Activated naive CD4-positive, alpha-beta T cell treated with anti-CD3 and anti-CD28 coated beads, Interleukin-2, amount 50 U/mL, for 24 hours (primary cell): ENCODE results near the gene GPR17.

Experiments
- H3K27ac Mint-ChIP-seq: one replicate; pipeline ENCODE4 v1.8.0; 2021; ENCODE audit warnings: mild to moderate bottlenecking, mixed read lengths
- H3K27me3 Mint-ChIP-seq: one replicate; pipeline ENCODE4 v1.8.0; 2021; ENCODE audit warnings: mixed read lengths
- H3K36me3 Mint-ChIP-seq: one replicate; pipeline ENCODE4 v1.8.0; 2021; ENCODE audit warnings: mixed read lengths
- H3K4me1 Mint-ChIP-seq: one replicate; pipeline ENCODE4 v1.8.0; 2021; ENCODE audit warnings: mixed read lengths
- H3K4me3 Mint-ChIP-seq: one replicate; pipeline ENCODE4 v1.8.0; 2021; ENCODE audit warnings: mild to moderate bottlenecking, mixed read lengths
- H3K9me3 Mint-ChIP-seq: one replicate; pipeline ENCODE4 v1.8.0; 2021; ENCODE audit warnings: mixed read lengths

Gene GPR17

GRCh38 chr2:127610561-127610960 is 35.4 kb upstream of the GPR17 start:
- Mint-ChIP-seq H3K4me3 (no peak overlapping the region), H3K9me3 (peaks cover 5% of the 10 kb centered on the region), H3K36me3 (peaks cover 6% of the 10 kb centered on the region), H3K27ac (no peak overlapping the region), H3K27me3 (no peaks in the 10 kb centered on the region), H3K4me1 (peaks cover 5% of the 10 kb centered on the region)

DNA sequence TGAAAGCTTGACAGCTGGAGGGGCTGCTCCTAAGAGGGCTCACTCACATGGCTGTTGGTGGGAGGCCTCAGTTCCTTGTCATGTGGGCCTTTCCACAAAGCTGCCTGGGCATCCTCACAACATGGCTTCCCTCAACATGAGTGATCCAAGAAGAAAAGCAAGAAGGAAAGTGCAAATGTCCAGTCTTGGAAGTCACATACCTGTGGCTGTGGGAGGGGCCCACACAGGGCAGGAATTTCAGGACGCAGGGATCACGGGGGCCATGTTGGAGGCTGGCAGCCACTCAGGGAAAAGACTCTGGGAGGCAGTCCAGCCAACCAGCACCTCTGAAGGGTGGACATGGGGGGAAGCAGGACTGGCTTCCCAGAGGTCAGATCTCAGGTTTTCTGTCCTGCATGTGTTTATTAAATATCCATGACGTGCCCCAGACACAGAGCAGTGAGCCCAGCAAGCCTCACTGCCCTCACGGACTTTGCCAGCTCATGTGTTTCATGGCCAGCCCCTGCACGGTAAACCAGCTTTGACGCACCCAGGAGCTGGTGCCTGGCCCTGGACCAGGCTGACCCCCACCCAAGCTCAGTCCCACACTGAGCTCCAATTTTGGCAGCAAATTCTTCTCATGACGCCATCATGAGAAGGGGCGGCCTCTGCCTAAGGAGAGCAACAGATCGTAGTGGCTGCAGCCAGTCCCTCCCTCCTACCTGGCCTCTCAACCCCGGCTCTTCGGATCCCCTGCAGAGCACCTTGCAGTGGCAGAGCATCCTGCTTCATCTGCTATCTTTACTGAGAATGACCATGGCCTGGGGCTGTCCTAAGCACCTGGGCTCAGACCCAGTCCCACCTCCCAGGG is 34.7 kb upstream of the GPR17 start:
- Mint-ChIP-seq H3K27me3 (no peaks in the 10 kb centered on the region), H3K36me3 (peaks cover 6% of the 10 kb centered on the region), H3K4me3 (no peak overlapping the region), H3K9me3 (peaks cover 5% of the 10 kb centered on the region), H3K27ac (no peak overlapping the region), H3K4me1 (peaks cover 12% of the 10 kb centered on the region)

DNA sequence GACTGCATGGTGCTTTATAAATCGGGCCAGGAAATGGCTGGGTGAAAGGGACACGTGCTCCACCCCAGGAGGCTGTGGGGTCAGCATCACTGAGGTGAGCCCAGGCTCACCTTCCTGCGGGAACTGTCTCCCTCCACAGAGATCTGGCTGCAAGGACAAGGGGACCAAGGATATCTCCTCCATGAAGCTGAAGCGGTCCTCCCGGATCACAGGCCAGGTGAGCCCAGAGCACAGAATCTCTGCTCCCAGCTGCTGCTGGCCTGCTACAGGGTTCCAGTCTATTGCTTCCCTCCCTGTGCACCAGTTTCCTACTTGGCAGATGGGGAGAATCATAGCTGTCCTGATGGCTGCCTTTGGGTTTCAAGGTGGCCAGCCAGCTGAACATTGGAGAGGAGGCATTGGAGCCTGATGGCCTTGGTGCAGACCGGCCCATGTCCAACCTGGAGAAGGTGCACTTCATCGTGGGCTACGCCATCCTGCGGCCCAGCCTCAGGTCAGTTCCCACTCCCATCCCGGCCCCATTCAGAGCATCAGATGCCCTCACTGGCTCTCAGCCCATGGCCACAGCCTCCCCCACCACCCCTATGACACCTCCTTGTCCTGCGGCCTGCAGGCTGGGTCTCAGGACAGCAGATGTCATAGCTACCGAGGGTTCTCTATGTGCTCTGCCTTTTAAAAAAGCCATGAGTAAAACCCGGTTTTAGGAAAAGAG is 33.7 kb upstream of the GPR17 start:
- H3K4me1 Mint-ChIP-seq, result peaks cover 20% of the 10 kb centered on the region
- no peak overlapping the region for H3K4me3 Mint-ChIP-seq
- H3K9me3 Mint-ChIP-seq, result peaks cover 5% of the 10 kb centered on the region
- H3K36me3 Mint-ChIP-seq, result peaks cover 6% of the 10 kb centered on the region
- no peak overlapping the region for H3K27ac Mint-ChIP-seq
- no peaks in the 10 kb centered on the region for H3K27me3 Mint-ChIP-seq

DNA sequence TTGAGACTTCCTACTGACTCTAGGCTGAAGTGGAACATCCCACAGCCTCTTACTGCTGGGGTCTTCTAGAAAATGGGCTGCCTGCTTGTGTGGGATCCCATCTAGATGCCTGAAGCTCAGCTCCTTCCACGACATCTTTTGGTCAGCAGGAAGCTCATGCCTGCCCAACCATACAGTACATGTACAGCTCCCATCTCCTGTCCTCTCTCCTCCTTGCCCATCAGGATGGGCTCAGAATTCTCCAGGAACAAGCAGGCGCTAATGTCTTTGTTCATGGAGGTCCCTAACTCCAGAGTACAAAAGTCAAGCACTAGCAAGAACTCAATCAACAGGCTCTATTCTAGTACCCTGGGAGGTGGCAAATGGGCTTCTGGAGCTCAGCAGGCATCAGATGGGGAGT is 31.7 kb upstream of the GPR17 start:
- Mint-ChIP-seq H3K36me3 (peaks cover 6% of the 10 kb centered on the region), H3K27me3 (no peaks in the 10 kb centered on the region), H3K27ac (no peak overlapping the region), H3K4me3 (no peak overlapping the region), H3K4me1 (peaks cover 20% of the 10 kb centered on the region), H3K9me3 (peaks cover 5% of the 10 kb centered on the region)

DNA sequence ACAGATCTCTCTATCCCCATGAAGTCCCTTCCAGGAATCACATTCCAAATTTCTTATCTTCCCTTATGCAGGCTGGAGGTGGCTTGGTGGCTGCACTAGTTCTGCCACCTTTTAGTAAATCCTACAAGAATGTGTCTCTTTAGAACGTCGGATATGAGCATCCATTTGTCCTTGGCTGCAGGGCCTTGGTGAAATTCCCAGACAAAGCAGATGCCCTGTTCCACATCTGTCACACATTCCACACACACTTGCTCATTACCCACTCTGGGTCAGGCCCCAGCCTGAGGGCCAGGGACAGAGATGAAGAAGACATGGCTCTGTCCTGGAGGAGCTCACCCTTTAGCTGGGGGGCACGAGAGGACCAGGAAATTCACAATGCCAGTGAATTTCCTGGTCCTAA is 31.2 kb upstream of the GPR17 start:
- H3K9me3 Mint-ChIP-seq, result peaks cover 5% of the 10 kb centered on the region
- no peak overlapping the region for H3K4me3 Mint-ChIP-seq
- peaks cover 20% of the 10 kb centered on the region for H3K4me1 Mint-ChIP-seq
- H3K36me3 Mint-ChIP-seq, result peaks cover 6% of the 10 kb centered on the region
- no peaks in the 10 kb centered on the region for H3K27me3 Mint-ChIP-seq
- H3K27ac Mint-ChIP-seq, result no peak overlapping the region

DNA sequence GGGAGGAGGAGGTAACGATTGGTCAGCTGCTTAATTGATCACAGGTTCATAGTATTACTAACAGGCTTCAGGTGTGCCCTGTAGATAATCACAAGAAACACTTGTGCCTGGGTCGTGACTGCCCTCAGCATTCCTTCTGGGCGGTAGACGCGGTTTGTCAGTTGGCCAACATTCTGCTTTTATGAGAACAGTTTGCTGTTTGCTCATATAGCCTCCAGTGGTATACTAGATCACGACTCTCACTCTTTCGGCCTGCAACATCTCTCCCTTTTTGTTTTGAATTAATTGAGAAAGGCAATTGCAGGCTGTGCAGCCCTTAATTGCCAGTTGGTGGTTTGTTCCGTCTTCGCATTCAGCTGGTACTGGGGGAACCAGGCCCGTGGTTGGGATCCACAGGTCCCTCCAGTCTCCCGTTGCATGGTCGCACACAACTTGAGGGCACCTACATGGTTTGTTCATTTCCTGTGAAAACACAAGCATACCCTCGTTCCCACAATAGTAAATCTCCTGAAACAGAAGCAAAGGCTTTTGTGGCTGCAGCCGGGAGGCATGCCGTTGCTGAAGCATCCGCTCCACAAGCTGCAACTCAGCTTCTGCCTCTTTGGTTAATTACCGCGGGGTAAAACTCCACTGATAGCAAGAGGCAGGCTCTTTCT is 30.3 kb upstream of the GPR17 start:
- H3K27me3 Mint-ChIP-seq, result no peaks in the 10 kb centered on the region
- H3K4me1 Mint-ChIP-seq, result peaks cover 20% of the 10 kb centered on the region
- H3K9me3 Mint-ChIP-seq, result peaks cover 5% of the 10 kb centered on the region

DNA sequence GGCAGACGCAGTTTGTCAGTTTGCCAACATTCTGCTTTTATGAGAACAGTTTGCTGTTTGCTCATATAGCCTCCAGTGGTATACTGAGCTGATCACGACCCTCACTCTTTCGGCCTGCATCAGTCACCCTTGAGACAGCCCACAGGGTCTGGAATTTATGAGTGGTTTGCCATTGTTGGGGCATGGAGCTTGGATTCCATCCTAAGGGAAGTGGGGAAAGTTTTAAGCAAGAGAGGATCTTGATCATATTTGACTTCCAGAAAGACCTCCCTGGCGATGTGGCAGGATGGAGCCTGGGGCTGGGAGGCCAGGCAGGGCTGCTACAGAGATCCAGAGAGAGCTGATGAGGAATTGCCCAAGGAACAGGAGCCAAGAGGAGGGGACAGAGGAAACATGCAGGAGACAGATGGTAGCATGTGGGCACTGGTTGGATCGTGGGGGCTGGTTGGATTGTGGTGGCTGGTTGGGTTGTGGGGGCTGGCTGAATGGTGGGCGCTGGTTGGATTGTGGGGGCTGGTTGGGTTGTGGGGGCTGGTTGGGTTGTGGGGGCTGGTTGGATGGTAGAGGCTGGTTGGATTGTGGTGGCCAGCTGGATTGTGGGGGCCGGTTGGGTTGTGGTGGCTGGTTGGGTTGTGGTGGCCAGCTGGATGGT is 27.3 kb upstream of the GPR17 start:
- Mint-ChIP-seq H3K9me3 (no peaks in the 10 kb centered on the region), H3K27ac (no peak overlapping the region), H3K27me3 (no peaks in the 10 kb centered on the region), H3K4me3 (no peak overlapping the region), H3K36me3 (no peaks in the 10 kb centered on the region), H3K4me1 (peaks cover 20% of the 10 kb centered on the region)

More for the DNA sequence above, 30.3 kb upstream of the GPR17 start:
- Mint-ChIP-seq H3K27ac (no peak overlapping the region), H3K36me3 (peaks cover 6% of the 10 kb centered on the region), H3K4me3 (peak overlapping the region; percentile 37)

GRCh38 chr2:127619203-127619590 is 26.8 kb upstream of the GPR17 start:
- peaks cover 20% of the 10 kb centered on the region for H3K4me1 Mint-ChIP-seq
- H3K4me3 Mint-ChIP-seq, result no peak overlapping the region
- H3K9me3 Mint-ChIP-seq, result no peaks in the 10 kb centered on the region
- H3K27ac Mint-ChIP-seq, result no peak overlapping the region
- H3K36me3 Mint-ChIP-seq, result no peaks in the 10 kb centered on the region
- H3K27me3 Mint-ChIP-seq, result no peaks in the 10 kb centered on the region

GRCh38 chr2:127619877-127620705 is 25.9 kb upstream of the GPR17 start:
- Mint-ChIP-seq H3K27me3 (no peaks in the 10 kb centered on the region), H3K9me3 (no peaks in the 10 kb centered on the region), H3K4me1 (peaks cover 18% of the 10 kb centered on the region), H3K36me3 (no peaks in the 10 kb centered on the region), H3K4me3 (no peak overlapping the region), H3K27ac (no peak overlapping the region)

GRCh38 chr2:127620866-127621265 is 25.1 kb upstream of the GPR17 start:
- H3K4me3 Mint-ChIP-seq, result no peak overlapping the region
- H3K27me3 Mint-ChIP-seq, result no peaks in the 10 kb centered on the region
- no peak overlapping the region for H3K27ac Mint-ChIP-seq
- H3K36me3 Mint-ChIP-seq, result no peaks in the 10 kb centered on the region
- H3K4me1 Mint-ChIP-seq, result peaks cover 14% of the 10 kb centered on the region
- H3K9me3 Mint-ChIP-seq, result no peaks in the 10 kb centered on the region

- Mint-ChIP-seq H3K36me3 (no peaks in the 10 kb centered on the region), H3K4me3 (no peak overlapping the region), H3K9me3 (no peaks in the 10 kb centered on the region), H3K27me3 (no peaks in the 10 kb centered on the region), H3K27ac (no peak overlapping the region), H3K4me1 (peaks cover 5% of the 10 kb centered on the region)
These were observed 23.9 kb upstream of the GPR17 start for GRCh38 chr2:127621981-127622431.

DNA sequence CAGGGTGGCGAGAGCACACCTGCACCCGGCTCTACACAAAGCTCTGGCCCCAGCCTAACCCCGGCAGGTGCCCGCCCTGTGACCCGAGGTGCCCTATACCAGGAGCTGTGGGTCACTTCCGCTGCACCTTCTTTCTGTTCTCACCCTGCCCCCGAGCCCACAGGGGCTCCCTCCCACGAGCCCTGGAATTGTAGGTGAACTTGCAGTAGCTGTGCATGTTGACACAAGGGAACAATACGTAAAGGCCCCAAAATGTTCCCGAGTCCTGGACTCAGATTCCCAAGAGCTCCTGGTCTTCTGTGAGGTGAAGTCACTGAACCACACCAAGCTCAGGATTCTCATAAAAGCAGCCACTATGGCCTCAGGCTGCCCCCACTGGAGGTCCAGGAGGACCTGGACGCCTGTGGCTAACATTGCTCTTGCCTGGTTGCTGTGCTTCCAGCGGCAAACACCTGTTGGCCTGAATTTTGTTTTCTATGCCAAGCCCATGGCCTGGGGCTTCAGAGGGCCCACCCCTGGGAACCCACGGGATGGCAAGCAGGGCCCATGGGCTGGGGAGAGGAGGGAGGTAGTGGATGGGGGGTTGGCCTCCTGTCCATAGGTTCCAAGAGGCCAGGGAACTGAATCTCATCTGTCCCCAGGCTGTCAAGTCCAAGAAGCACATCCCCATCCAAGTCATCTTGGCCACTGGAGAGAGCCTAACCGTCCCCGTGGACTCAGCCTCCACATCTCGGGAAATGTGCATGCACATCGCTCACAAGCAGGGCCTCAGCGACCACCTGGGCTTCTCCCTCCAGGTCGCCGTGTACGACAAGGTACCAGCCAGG is 23.2 kb upstream of the GPR17 start:
- no peak overlapping the region for H3K4me3 Mint-ChIP-seq

DNA sequence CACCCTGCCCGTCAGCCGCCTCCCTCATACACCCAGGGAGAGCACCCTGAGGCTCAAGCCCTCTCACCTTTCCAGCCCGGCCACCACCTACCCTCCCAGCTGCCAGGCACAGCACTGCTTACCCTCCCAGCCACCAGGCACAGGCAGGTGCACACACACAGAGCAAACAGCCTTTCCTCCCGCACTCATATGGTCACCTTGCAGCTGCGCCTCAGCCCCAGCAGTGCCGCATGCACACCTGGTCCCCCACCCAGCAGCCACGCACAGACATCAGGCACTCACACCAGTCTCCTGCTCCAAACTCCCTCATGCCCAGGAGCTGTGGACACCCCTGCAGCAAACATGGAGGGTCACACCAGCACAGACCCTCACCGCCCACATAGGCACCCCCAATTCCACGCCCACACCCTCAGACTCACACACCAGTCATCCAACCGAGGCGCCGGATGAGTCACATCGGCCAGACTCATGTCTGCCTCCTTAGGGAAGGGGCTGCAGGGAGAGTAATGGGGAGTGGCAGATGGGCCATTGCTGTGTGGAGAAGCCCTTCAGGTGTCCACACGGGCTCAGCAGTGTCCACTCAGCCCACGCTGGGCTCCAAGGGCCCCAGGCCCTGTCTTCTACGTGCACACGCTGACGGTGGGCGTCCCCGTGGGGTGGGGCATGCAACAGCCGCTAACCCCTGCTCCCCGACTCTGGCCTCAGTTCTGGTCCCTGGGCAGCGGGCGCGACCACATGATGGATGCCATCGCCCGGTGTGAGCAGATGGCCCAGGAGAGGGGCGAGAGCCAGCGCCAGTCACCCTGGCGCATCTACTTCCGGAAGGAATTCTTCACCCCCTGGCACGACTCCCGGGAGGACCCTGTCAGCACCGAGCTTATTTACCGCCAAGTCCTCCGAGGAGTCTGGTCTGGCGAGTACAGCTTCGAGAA is 22.3 kb upstream of the GPR17 start:
- no peak overlapping the region for H3K27ac Mint-ChIP-seq

More for the DNA sequence above, 23.2 kb upstream of the GPR17 start:
- H3K27me3 Mint-ChIP-seq, result no peaks in the 10 kb centered on the region
- no peaks in the 10 kb centered on the region for H3K36me3 Mint-ChIP-seq
- H3K27ac Mint-ChIP-seq, result no peak overlapping the region
- peaks cover 3% of the 10 kb centered on the region for H3K4me1 Mint-ChIP-seq
- no peaks in the 10 kb centered on the region for H3K9me3 Mint-ChIP-seq

More for the DNA sequence above, 22.3 kb upstream of the GPR17 start:
- no peaks in the 10 kb centered on the region for H3K27me3 Mint-ChIP-seq
- peaks cover 3% of the 10 kb centered on the region for H3K4me1 Mint-ChIP-seq
- H3K4me3 Mint-ChIP-seq, result no peak overlapping the region
- H3K36me3 Mint-ChIP-seq, result no peaks in the 10 kb centered on the region
- H3K9me3 Mint-ChIP-seq, result no peaks in the 10 kb centered on the region
